K562 (cell line): ENCODE measurements around the gene BARD1. TPM values are rescaled to one million over a fixed set of nuclear protein-coding genes. Genes with fewer than 3 reads are reported as not detected.

ENCODE experiments used
- ATAC-seq: fragments of 200-7000 bp; cut with Tn5 transposase; 3 replicates; pipeline ENCODE4 v1.9.1; 2020; ENCODE audit warnings: moderate library complexity
- Bru-seq: library from RNA; stranded (reverse); fragments of 400-500 nt; gene quantifications from one replicate; lab custom pipeline; 2021; lab: Mats Ljungman, UMichigan
- BruChase-seq, 2 experiments: library from RNA; stranded (reverse); fragments of 400-500 nt; gene quantifications; one replicate each; lab custom pipeline; 2021; lab: Mats Ljungman, UMichigan
- BruUV-seq: library from RNA; stranded (reverse); fragments of 400-500 nt; replicated peaks from 2 replicates; lab custom pipeline; 2021; lab: Mats Ljungman, UMichigan
- CTCF ChIA-PET: fragments of 300-600 bp; formaldehyde crosslinking; extraction: SDS; loops from one replicate; lab custom pipeline; 2021; ENCODE audit warnings: low intra/inter-chr PET ratio; lab: Yijun Ruan, JAX
- POLR2A ChIA-PET: fragments of 300-600, 350-650 bp; sonication (Branson Sonifier 250); formaldehyde crosslinking; extraction: SDS; loops from one replicate; lab custom pipeline; 2021; ENCODE audit warnings: antibody characterized with exemption, inconsistent platforms; lab: Yijun Ruan, JAX
- DNase-seq, 4 experiments: peaks; one replicate each; pipeline versions ENCODE4 v3.0.0 to v3.0.0-alpha.2; 2011 to 2018; ENCODE audit warnings: low spot score in 3 of 4, mixed read lengths in 3 of 4; ENCODE audit errors: extremely low read depth in 1 of 4
- FAIRE-seq: peaks from 2 replicates; lab custom pipeline; 2011; peaks lifted over from hg19 to GRCh38; lab: Jason Lieb, UNC
- H2AFZ ChIP-seq: 2 replicates; pipeline ENCODE4 v1.6.0; 2011; ENCODE audit warnings: low read depth, low read length, control low read depth, inconsistent platforms
- H3K27ac ChIP-seq: fragments of 200-600 bp; 3 replicates; pipeline ENCODE4 v1.8.0; 2011; ENCODE audit warnings: low read depth, mild to moderate bottlenecking, control low read depth, inconsistent platforms, low read length, moderate library complexity, mixed read lengths; ENCODE audit errors: extremely low read depth
- H3K27me3 ChIP-seq, 2 experiments: fragments of 300-600 bp in 1 of 2; 2 replicates in 1 of 2; 3 replicates in 1 of 2; pipeline versions ENCODE4 v1.6.0 to v1.8.0; 2011; ENCODE audit warnings: inconsistent platforms in 2 of 2, low read length in 2 of 2, mild to moderate bottlenecking in 1 of 2, mixed read lengths in 1 of 2, moderate library complexity in 1 of 2; ENCODE audit not compliant: control insufficient read depth in 2 of 2, insufficient read depth in 2 of 2
- H3K36me3 ChIP-seq: fragments of 300-600 bp; 3 replicates; pipeline ENCODE4 v1.8.0; 2011; ENCODE audit warnings: mild to moderate bottlenecking, low read length, inconsistent platforms; ENCODE audit not compliant: control insufficient read depth, insufficient read depth
- H3K4me1 ChIP-seq, 2 experiments: fragments of 200-600 bp in 1 of 2; replicated peaks in 1 of 2; 2 replicates in 1 of 2; 3 replicates in 1 of 2; pipeline versions ENCODE4 v1.5.1 to v1.8.0; 2011; ENCODE audit warnings: inconsistent platforms in 2 of 2, low read length in 2 of 2, mild to moderate bottlenecking in 1 of 2, mixed read lengths in 1 of 2, moderate library complexity in 1 of 2; ENCODE audit not compliant: control insufficient read depth in 2 of 2, insufficient read depth in 2 of 2
- H3K4me2 ChIP-seq: 2 replicates; pipeline ENCODE4 v1.6.1; 2011; ENCODE audit warnings: low read length, control low read depth, inconsistent platforms, mixed read lengths; ENCODE audit not compliant: insufficient read depth
- H3K4me3 ChIP-seq: fragments of 200-600 bp; sonication (generic), shearing (Covaris generic); 2 replicates; pipeline ENCODE4 v1.5.1; 2016; ENCODE audit warnings: control low read depth, inconsistent platforms
- H3K79me2 ChIP-seq: fragments of 200-600 bp; 3 replicates; pipeline ENCODE4 v1.8.0; 2011; ENCODE audit warnings: low read length, inconsistent platforms; ENCODE audit not compliant: control insufficient read depth, insufficient read depth
- H3K9ac ChIP-seq, 2 experiments: 2 replicates each; pipeline versions ENCODE4 v1.6.0 to v1.6.1; 2011; ENCODE audit warnings: low read depth in 2 of 2, low read length in 2 of 2, control low read depth in 1 of 2, inconsistent platforms in 1 of 2, mild to moderate bottlenecking in 1 of 2, mixed read lengths in 1 of 2; ENCODE audit not compliant: insufficient read depth in 1 of 2
- H3K9me1 ChIP-seq: one replicate; pipeline ENCODE4 v1.6.0; 2011; ENCODE audit warnings: inconsistent platforms, mild to moderate bottlenecking, low read length, moderate library complexity; ENCODE audit not compliant: control insufficient read depth, insufficient read depth
- H3K9me3 ChIP-seq: replicated peaks from 2 replicates; pipeline ENCODE4 v1.5.1; 2011; ENCODE audit warnings: low read depth, low read length, inconsistent platforms; ENCODE audit not compliant: control insufficient read depth, insufficient read depth
- H4K20me1 ChIP-seq: replicated peaks from 2 replicates; pipeline ENCODE4 v1.6.1; 2011; ENCODE audit warnings: low read length, inconsistent platforms, mixed read lengths; ENCODE audit not compliant: control insufficient read depth, insufficient read depth
- ETS2 ChIP-seq: IDR thresholded peaks from 2 replicates; pipeline ENCODE4 v1.6.1; 2016; ENCODE audit warnings: borderline replicate concordance, missing genetic modification characterization, mild to moderate bottlenecking, moderate library complexity, missing compliant biosample characterization; ENCODE audit not compliant: poor library complexity, severe bottlenecking
- FIP1L1 ChIP-seq: fragments of 200-400 bp; formaldehyde crosslinking; IDR thresholded peaks from 2 replicates; pipeline ENCODE4 v1.6.1; 2018; ENCODE audit warnings: mild to moderate bottlenecking, low read depth, low read length; ENCODE audit not compliant: poor library complexity, severe bottlenecking
- MEF2A ChIP-seq: IDR thresholded peaks from 2 replicates; pipeline ENCODE4 v1.6.1; 2011; ENCODE audit warnings: low read depth, mild to moderate bottlenecking, low read length, moderate library complexity; ENCODE audit not compliant: control insufficient read depth
- TEAD1 ChIP-seq, 2 experiments: fragments of 450-650 bp in 1 of 2; sonication (generic) in 1 of 2; formaldehyde crosslinking; IDR thresholded peaks; 2 replicates each; pipeline versions ENCODE4 v1.4.0 to v1.8.0; 2020 to 2022; ENCODE audit warnings: mild to moderate bottlenecking in 2 of 2, missing genetic modification reagents in 1 of 2
- TGIF2 ChIP-seq: sonication (generic); formaldehyde crosslinking; IDR thresholded peaks from 2 replicates; pipeline ENCODE4 v1.8.1; 2022; ENCODE audit warnings: mild to moderate bottlenecking, missing genetic modification reagents, moderate library complexity
- THAP7 ChIP-seq: fragments of 250-450 bp; sonication (Bioruptor Pico); IDR thresholded peaks from 2 replicates; pipeline ENCODE4 v1.5.0; 2021
- UBTF ChIP-seq, 2 experiments: IDR thresholded peaks; 2 replicates each; pipeline ENCODE4 v1.6.1; 2012; ENCODE audit warnings: improper control_type of control experiment in 2 of 2, low read depth in 2 of 2, low read length in 2 of 2, borderline replicate concordance in 1 of 2
- XRCC3 ChIP-seq: fragments of 450-650 bp; IDR thresholded peaks from 2 replicates; pipeline ENCODE4 v1.6.1; 2017; ENCODE audit warnings: mild to moderate bottlenecking, moderate library complexity
- ZBTB1 ChIP-seq: sonication (generic); formaldehyde crosslinking; IDR thresholded peaks from 2 replicates; pipeline ENCODE4 v1.8.1; 2023; ENCODE audit warnings: missing genetic modification reagents, low read depth, mild to moderate bottlenecking, borderline replicate concordance
- ZNF316 ChIP-seq: fragments of 450-650 bp; IDR thresholded peaks from 2 replicates; pipeline ENCODE4 v1.6.1; 2016
- WGBS: fragments of 100-300 bp; shearing (Covaris generic); methylation state at CpG from one replicate; pipeline ENCODE4 v1.1.6; 2016; ENCODE audit warnings: low coverage, mixed read lengths; ENCODE audit not compliant: insufficient coverage; ENCODE audit errors: missing lambda C conversion rate; 5-methylcytosine and 5-hydroxymethylcytosine counted together
- in situ Hi-C: fragments of 300-500 bp; cut with MboI; formaldehyde crosslinking; loops from 4 replicates; pipeline ENCODE4 v1.15.0; 2018; ENCODE audit warnings: inconsistent platforms, mixed read lengths
- intact Hi-C: fragments of 100-400 bp; cut with micrococcal nuclease; formaldehyde crosslinking; loops from 2 replicates; pipeline ENCODE4 v1.14.2; 2022
- long read RNA-seq, 3 experiments: library from polyadenylated mRNA in 2 of 3; library from RNA in 1 of 3; unstranded in 2 of 3; stranded (forward) in 1 of 3; transcript quantifications; one replicate each; pipeline ENCODE4 v2.0.0, GENCODE V29; 2019 to 2022
- polyA minus RNA-seq, 3 experiments: library from RNA; depleted of rRNA, polyadenylated mRNA; stranded (reverse); fragments of >200 nt; gene quantifications; 2 replicates each; pipeline ENCODE4 v1.2.3, GENCODE V29; 2011
- polyA plus RNA-seq, 8 experiments: library from polyadenylated mRNA; depleted of rRNA in 4 of 8; stranded (reverse) in 5 of 8; unstranded in 3 of 8; fragments of >200 nt; fragmentation: Nextera tagmentation in 2 of 8; fragmentation: Illumina TruSeq in 1 of 8; extraction: Ambion mirVana in 2 of 8; extraction: Trizol in 1 of 8; gene quantifications; 2 replicates each; pipeline versions ENCODE4 v1.2.1 to v1.2.3, GENCODE V29; 2011 to 2014; ENCODE audit warnings: inconsistent platforms in 1 of 8, missing spikeins in 1 of 8
- total RNA-seq, 7 experiments: library from RNA; depleted of rRNA in 6 of 7; stranded (reverse); fragments of >200 nt in 6 of 7; fragmentation: Illumina TruSeq in 2 of 7; extraction: Trizol in 2 of 7; gene quantifications; 2 replicates each; pipeline versions ENCODE4 v1.2.1 to v1.2.3, GENCODE V29; 2011 to 2021; ENCODE audit warnings: low replicate concordance in 1 of 7

Gene BARD1
- total RNA-seq (2011; cell fraction: chromatin; rRNA removed; ENCODE audit: low replicate concordance) = 14.4 and 37.6 TPM in 2 replicates
- total RNA-seq (2011; cell fraction: nucleolus; rRNA removed) = 16.8 and 23.4 TPM in 2 replicates
- total RNA-seq (2011; cell fraction: nucleoplasm; rRNA removed) = 12.8 and 18.0 TPM in 2 replicates
- total RNA-seq (2014; rRNA removed) (10.4 and 10.6 TPM in 2 replicates), total RNA-seq (2014; rRNA removed; fragmentation: Illumina TruSeq; extraction: Trizol) (13.2 and 19.4 TPM in 2 replicates), total RNA-seq (2015; rRNA removed; fragmentation: Illumina TruSeq; extraction: Trizol) (11.5 and 13.7 TPM in 2 replicates), total RNA-seq (2021) (15.1 and 15.6 TPM in 2 replicates), polyA plus RNA-seq (2011; rRNA removed) (10.9 and 11.3 TPM in 2 replicates), polyA plus RNA-seq (2014; fragmentation: Illumina TruSeq; extraction: Trizol) (6.3 and 6.4 TPM in 2 replicates), polyA plus RNA-seq (2014; fragmentation: Nextera tagmentation; extraction: Ambion mirVana) (10 to 100 TPM in 1 of 2 experiments, 1 to 10 TPM in 1; 7.1 to 18.9 TPM), polyA plus RNA-seq (2014; rRNA removed) (6.9 and 7.5 TPM in 2 replicates), polyA minus RNA-seq (2011; rRNA and poly(A)+ RNA removed) (46.0 and 46.4 TPM in 2 replicates), Bru-seq, nascent RNA (percentile 81 among the genes with signal in this experiment), BruChase-seq, experiment 1, labeled RNA remaining after a 2-hour chase (percentile 83 among the genes with signal in this experiment), BruChase-seq, experiment 2, labeled RNA remaining after a 6-hour chase (percentile 82 among the genes with signal in this experiment)
- polyA plus RNA-seq (2011; cell fraction: cytosol; rRNA removed) = 4.3 and 4.9 TPM in 2 replicates
- 17.0 and 18.5 TPM in 2 replicates for polyA plus RNA-seq (2011; cell fraction: nucleus; rRNA removed)
- polyA plus RNA-seq (2012) = 4.5 and 6.6 TPM in 2 replicates
- polyA minus RNA-seq (2011; cell fraction: cytosol; rRNA and poly(A)+ RNA removed) = 18.5 and 18.8 TPM in 2 replicates
- polyA minus RNA-seq (2011; cell fraction: nucleus; rRNA and poly(A)+ RNA removed) = 22.6 and 34.9 TPM in 2 replicates
- long read RNA-seq, experiment 1, full-length matches to known transcripts = 14 of 30 reads
- long read RNA-seq, experiment 1, partial matches to known transcripts = 8 of 30 reads
- long read RNA-seq, experiment 1, other reads (novel, unspliced or antisense) = 8 of 30 reads
- long read RNA-seq, experiment 2, partial matches to known transcripts = 0 of 2 reads
- long read RNA-seq, experiment 2, other reads (novel, unspliced or antisense) = 2 of 2 reads
- long read RNA-seq, experiment 3, partial matches to known transcripts = 7 of 14 reads
- long read RNA-seq, experiment 3, other reads (novel, unspliced or antisense) = 7 of 14 reads

DNA sequence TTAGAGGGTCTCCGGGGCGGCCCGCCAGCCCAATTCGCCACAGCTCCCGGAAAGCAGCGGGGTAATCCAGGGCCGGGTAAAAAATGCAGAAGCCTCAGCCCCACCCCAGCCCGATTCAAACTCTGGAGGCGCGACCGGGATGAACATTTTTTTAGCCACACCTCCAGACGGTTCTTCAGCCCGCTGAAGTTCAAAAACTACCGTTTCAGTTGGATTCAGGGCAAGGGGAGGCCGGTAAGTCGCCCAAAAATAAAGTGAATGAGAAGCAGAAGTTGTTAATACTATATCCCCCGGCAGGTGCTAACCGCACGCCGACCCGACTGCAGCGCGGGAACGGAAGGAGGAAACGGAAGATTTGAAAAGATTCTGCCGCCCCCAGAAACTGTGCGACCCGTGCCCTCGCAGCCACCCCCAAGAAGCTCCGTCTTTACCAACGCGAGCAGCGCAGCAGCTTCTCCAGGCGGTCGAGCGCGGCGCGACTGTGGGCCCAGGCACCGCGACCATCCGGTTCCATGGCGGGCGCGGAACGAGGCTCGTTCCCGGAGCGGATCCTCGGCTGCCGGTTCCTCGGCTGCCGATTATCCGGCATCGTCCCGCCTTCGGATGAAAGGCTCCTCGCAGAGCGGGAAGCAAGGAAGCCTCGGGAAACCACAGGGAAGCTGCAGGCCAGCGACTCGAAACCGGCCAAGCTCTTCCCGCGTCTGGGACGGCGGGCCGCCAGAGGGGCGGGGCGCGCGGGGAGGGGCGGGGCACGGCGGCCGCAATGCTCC is at the start of gene BARD1:
BARD1 (minus strand) TSS at position 703 of the 770 bp plus-strand sequence; CDS start at position 589, 114 bp downstream.
- intact Hi-C loops (no loop called here), in situ Hi-C loops (no loop called here)
- TSS peak; percentile 58 for BruUV-seq
- no peaks in the 10 kb centered on the region for H3K9me1 ChIP-seq
- FAIRE-seq = no peak
- peak within 1 kb of the TSS; percentile 89 to 98 for H3K9ac ChIP-seq
- CTCF ChIA-PET = no interaction called here
- peak within 1 kb of the TSS; percentile 89 for H3K4me3 ChIP-seq
- peaks cover 0 to 7% of the 10 kb centered on the region in 2 experiments; a peak in 3 of 5 replicates for H3K4me1 ChIP-seq
- H3K9me3 ChIP-seq = no peaks in the 10 kb centered on the region
- H3K27ac ChIP-seq = peak within 1 kb of the TSS; percentile 93
- peaks cover 49% of the 10 kb centered on the region for H3K79me2 ChIP-seq
- POLR2A ChIA-PET = interaction anchor here (0.6 to 1.2 kb wide), 4 partner anchors 10 to 16 kb away, joined by 3 read pairs; no protein-coding TSS in a partner anchor
- WGBS = under 1% methylated on average over 60 of the region's 76 CpGs
- ATAC-seq = peak; percentile 53
- no peaks in the 10 kb centered on the region for H4K20me1 ChIP-seq
- H3K4me2 ChIP-seq = peak within 1 kb of the TSS; percentile 85
- H3K27me3 ChIP-seq = no peaks in the 10 kb centered on the region
- peak within 1 kb of the TSS; percentile 92 for H2AFZ ChIP-seq
- peak; percentile 17 to 52 (median 36) for DNase-seq
- H3K36me3 ChIP-seq = peaks cover 10% of the 10 kb centered on the region; the same call in 2 of the 3 replicates
- 0 out of 4 replicates have a peak, but pooled peaks of 1 of the 2 experiments have one; percentile 19 for TF ChIP-seq UBTF (IDR thresholded peaks at IDR 0.05; ENCODE audit: borderline replicate concordance in 1 of 2, low read depth in 2 of 2, low read length in 2 of 2)
- no peak for TF ChIP-seq ETS2
- 0 out of 2 replicates have a peak, but pooled peaks have one; percentile 21 for TF ChIP-seq MEF2A
- TF ChIP-seq ZBTB1 = no peak
- no peak for TF ChIP-seq TEAD1 (CRISPR knock-in tag; IDR thresholded peaks at IDR 0.05)
- no peak for TF ChIP-seq ZNF316
- no peak for TF ChIP-seq TGIF2 (CRISPR knock-in tag)
- no peak for TF ChIP-seq XRCC3
- no peak for TF ChIP-seq THAP7 (CRISPR knock-in tag)
- TF ChIP-seq FIP1L1 = no peak
